Measurements from ENCODE around the gene KCNK1.

- TF ChIP-seq, protein P1, sequence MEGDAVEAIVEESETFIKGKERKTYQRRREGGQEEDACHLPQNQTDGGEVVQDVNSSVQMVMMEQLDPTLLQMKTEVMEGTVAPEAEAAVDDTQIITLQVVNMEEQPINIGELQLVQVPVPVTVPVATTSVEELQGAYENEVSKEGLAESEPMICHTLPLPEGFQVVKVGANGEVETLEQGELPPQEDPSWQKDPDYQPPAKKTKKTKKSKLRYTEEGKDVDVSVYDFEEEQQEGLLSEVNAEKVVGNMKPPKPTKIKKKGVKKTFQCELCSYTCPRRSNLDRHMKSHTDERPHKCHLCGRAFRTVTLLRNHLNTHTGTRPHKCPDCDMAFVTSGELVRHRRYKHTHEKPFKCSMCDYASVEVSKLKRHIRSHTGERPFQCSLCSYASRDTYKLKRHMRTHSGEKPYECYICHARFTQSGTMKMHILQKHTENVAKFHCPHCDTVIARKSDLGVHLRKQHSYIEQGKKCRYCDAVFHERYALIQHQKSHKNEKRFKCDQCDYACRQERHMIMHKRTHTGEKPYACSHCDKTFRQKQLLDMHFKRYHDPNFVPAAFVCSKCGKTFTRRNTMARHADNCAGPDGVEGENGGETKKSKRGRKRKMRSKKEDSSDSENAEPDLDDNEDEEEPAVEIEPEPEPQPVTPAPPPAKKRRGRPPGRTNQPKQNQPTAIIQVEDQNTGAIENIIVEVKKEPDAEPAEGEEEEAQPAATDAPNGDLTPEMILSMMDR (IDR thresholded peaks at IDR 0.05; ENCODE audit: insufficient read depth, low read depth, low read length), result no peak
- no peak for TF ChIP-seq EZH2 (IDR thresholded peaks at IDR 0.05; ENCODE audit: insufficient read depth, low read length)
Measured at GRCh38 chr1:233718057-233718456, 104.2 kb downstream of the KCNK1 start.
